ENCODE data around the gene AK4. TPM values are rescaled to one million over a fixed set of nuclear protein-coding genes. Genes with fewer than 3 reads are reported as not detected.

Gene AK4
- total and polyA plus RNA-seq, 2 donors: 12.5 to 36.1 TPM

DNA sequence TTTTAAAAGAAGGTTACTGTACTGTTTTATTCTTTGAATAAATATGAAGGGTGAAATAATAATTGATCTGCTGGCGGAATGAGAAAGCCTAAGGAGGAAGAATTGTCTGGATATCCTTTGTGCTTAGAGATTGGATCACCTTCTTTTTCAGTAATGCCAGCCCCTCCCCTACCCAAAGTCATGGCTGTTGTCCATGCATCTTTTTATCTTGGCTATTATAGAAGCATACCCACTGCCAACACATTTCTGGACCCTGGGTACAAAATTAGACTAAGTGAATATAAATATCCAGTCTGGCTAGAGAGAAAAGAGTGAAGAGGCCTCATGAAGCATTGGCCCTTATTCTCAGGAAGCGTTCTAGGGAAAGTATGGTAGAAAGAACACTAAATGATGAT, 28.1 kb downstream of the AK4 start:
- no peaks in the 10 kb centered on the region for H3K36me3 ChIP-seq (ENCODE audit: insufficient read depth)
- H3K4me1 ChIP-seq (ENCODE audit: insufficient read depth): no peaks in the 10 kb centered on the region
- WGBS: 63% methylated on average over 2 of the region's 2 CpGs
- no peak overlapping the region for H3K4me3 ChIP-seq (ENCODE audit: low read depth, low read length)
- no peak for DNase-seq (ENCODE audit: extremely low spot score)
- no peak overlapping the region for H3K27ac ChIP-seq (ENCODE audit: low read depth)

DNA sequence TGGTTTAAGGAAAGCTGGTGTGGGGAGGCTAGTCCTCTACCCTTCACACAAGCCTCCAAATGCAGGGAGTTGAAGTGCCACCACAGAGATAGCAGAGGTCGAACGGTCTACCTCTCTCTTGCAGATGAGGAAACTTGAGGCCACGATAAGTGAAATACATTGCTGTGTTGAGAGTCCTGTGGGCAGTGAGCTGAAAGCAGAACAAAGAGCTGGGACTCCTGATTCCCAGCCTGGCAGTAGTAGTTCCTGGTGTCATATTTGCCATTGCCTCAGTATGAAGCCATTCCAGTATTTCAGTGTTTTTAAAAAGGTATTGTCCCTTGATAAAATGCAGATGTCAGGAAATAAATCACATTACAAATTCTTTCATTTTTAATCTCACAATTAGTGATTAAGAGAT, 28.6 kb downstream of the AK4 start:
- 91% methylated on average over 3 of the region's 3 CpGs for WGBS
- H3K27ac ChIP-seq (ENCODE audit: low read depth): no peak overlapping the region

GRCh38 chr1:65177457-65177856, 29.5 kb downstream of the AK4 start:
- H3K36me3 ChIP-seq (ENCODE audit: insufficient read depth): no peaks in the 10 kb centered on the region
- no peak overlapping the region for H3K27ac ChIP-seq (ENCODE audit: low read depth)
- whole genome bisulfite sequencing: 75% methylated on average over 4 of the region's 4 CpGs
- no peak overlapping the region for H3K4me3 ChIP-seq (ENCODE audit: low read depth, low read length)
- DNase-seq (ENCODE audit: extremely low spot score): no peak
- no peaks in the 10 kb centered on the region for H3K4me1 ChIP-seq (ENCODE audit: insufficient read depth)

More for the DNA sequence above, 28.6 kb downstream of the AK4 start:
- Histone ChIP-seq H3K4me3 (ENCODE audit: low read depth, low read length) (no peak overlapping the region), H3K4me1 (ENCODE audit: insufficient read depth) (no peaks in the 10 kb centered on the region), H3K36me3 (ENCODE audit: insufficient read depth) (no peaks in the 10 kb centered on the region)
- no peak for DNase-seq (ENCODE audit: extremely low spot score)

DNA sequence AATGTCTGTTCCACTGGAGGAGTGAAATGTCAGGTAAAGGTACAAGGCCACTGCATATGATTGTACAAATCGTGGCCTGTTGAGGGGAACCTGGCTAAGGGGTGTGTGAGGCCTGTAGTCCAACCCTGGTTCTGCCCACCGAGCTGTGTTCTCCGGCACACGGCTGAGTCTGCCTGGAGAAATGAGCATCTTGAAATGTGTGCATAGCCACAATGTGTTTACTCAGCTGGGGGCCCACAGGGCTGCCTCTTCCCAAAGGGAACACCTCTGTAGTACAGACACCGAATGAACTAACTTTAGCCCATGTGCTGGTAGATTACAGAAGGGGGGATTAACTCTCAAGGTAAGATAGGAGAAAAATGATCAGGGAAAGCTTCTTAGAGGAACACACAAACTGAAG, 30.2 kb downstream of the AK4 start:
- Histone ChIP-seq H3K27ac (ENCODE audit: low read depth) (no peak overlapping the region), H3K4me1 (ENCODE audit: insufficient read depth) (no peaks in the 10 kb centered on the region), H3K36me3 (ENCODE audit: insufficient read depth) (no peaks in the 10 kb centered on the region), H3K4me3 (ENCODE audit: low read depth, low read length) (no peak overlapping the region)
- WGBS: 86% methylated on average over 5 of the region's 5 CpGs
- DNase-seq (ENCODE audit: extremely low spot score): no peak

DNA sequence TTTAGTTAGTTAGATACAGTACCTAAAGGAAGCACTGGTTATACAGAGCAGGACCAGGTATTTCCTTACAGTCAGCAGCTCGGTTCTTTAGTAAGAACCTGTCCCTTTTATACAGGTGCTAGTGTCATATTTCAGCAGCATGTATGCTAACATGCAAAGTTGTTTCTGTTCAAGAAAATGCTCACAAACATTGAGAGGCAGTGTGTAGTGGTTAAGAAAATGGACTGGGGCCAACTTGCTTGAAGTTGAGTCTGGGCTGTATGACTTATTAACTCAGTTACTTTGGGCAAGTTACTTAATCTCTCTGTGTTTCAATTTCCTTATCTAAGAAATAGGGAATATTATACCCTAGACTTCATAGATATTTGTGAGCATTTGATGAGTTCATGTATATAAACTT, 31.1 kb downstream of the AK4 start:
- Histone ChIP-seq H3K27ac (ENCODE audit: low read depth) (no peak overlapping the region), H3K36me3 (ENCODE audit: insufficient read depth) (no peaks in the 10 kb centered on the region), H3K4me3 (ENCODE audit: low read depth, low read length) (no peak overlapping the region), H3K4me1 (ENCODE audit: insufficient read depth) (no peaks in the 10 kb centered on the region)
- 82% methylated on average over 1 of the region's 1 CpG for WGBS
- DNase-seq (ENCODE audit: extremely low spot score): no peak

DNA sequence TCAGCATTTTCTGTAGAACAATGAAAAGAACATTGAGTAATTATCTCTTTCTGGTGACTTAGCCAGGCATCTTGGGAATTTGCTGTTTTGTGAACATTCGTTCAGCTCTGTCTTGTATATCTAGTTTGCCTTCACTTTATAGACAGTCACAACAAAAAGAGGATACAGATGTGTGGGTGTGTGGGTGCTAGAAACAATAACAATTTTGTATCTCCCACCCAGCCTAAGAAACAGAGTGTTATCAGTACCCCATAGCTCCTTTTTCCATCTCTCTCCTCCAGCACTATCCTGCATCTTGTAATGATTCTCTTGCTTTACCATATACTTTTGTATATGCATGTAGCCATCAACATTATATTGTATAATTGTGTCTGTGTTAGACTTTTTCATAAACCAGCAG, 33.0 kb downstream of the AK4 start:
- WGBS: 56% methylated on average over 1 of the region's 1 CpG
- no peak for DNase-seq (ENCODE audit: extremely low spot score)
- Histone ChIP-seq H3K4me1 (ENCODE audit: insufficient read depth) (no peaks in the 10 kb centered on the region), H3K4me3 (ENCODE audit: low read depth, low read length) (no peak overlapping the region), H3K36me3 (ENCODE audit: insufficient read depth) (no peaks in the 10 kb centered on the region), H3K27ac (ENCODE audit: low read depth) (no peak overlapping the region)

DNA sequence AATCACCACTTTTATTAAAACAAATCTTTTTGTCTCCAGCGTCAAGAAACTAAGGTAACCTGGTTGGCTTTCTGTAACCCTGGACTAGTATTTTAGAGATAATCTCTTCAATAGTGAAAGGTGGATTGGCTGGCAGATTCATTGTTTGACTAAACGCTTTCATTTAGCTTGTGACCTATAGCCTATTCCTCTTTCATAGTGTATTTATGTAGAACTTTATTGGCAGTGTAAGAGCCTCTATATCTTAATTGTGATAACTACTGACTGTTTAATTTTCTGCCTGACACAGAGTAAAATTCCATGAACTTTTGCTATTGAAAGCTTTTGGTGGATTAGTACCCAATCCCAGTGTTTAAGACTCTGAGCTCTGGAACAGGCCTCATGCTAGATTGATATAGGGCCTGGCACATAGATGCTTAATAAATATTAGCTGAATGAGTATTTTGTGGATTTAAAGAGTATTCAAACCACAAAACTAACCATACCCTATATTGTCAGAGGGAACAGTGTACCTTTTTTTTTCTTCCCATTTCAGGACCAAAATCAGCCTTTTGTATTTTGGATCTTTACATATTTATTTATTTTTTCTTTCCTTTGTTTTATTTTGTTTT, 34.8 kb downstream of the AK4 start:
- no peaks in the 10 kb centered on the region for H3K36me3 ChIP-seq (ENCODE audit: insufficient read depth)
- 47% methylated on average over 2 of the region's 2 CpGs for WGBS
- H3K4me1 ChIP-seq (ENCODE audit: insufficient read depth): no peaks in the 10 kb centered on the region
- H3K27ac ChIP-seq (ENCODE audit: low read depth): no peak overlapping the region
- no peak for DNase-seq (ENCODE audit: extremely low spot score)
- no peak overlapping the region for H3K4me3 ChIP-seq (ENCODE audit: low read depth, low read length)

GRCh38 chr1:65189576-65190115, 41.6 kb downstream of the AK4 start:
- Histone ChIP-seq H3K4me1 (ENCODE audit: insufficient read depth) (no peaks in the 10 kb centered on the region), H3K27ac (ENCODE audit: low read depth) (no peak overlapping the region), H3K4me3 (ENCODE audit: low read depth, low read length) (no peak overlapping the region), H3K36me3 (ENCODE audit: insufficient read depth) (peaks cover under 1% of the 10 kb centered on the region)
- DNase-seq (ENCODE audit: extremely low spot score): no peak
- 70% methylated on average over 2 of the region's 2 CpGs for WGBS

GRCh38 chr1:65190229-65190628, 42.2 kb downstream of the AK4 start:
- DNase-seq (ENCODE audit: extremely low spot score): no peak
- Histone ChIP-seq H3K36me3 (ENCODE audit: insufficient read depth) (peaks cover 2% of the 10 kb centered on the region), H3K4me1 (ENCODE audit: insufficient read depth) (no peaks in the 10 kb centered on the region), H3K4me3 (ENCODE audit: low read depth, low read length) (no peak overlapping the region), H3K27ac (ENCODE audit: low read depth) (no peak overlapping the region)
- WGBS: 81% methylated on average over 4 of the region's 4 CpGs

GRCh38 chr1:65193129-65193695, 45.2 kb downstream of the AK4 start:
- Histone ChIP-seq H3K4me1 (ENCODE audit: insufficient read depth) (no peaks in the 10 kb centered on the region), H3K27ac (ENCODE audit: low read depth) (no peak overlapping the region), H3K4me3 (ENCODE audit: low read depth, low read length) (no peak overlapping the region), H3K36me3 (ENCODE audit: insufficient read depth) (peaks cover 2% of the 10 kb centered on the region)
- no peak for DNase-seq (ENCODE audit: extremely low spot score)
- 93% methylated on average over 5 of the region's 5 CpGs for WGBS

GRCh38 chr1:65195495-65196417, 47.8 kb downstream of the AK4 start:
- Histone ChIP-seq H3K4me3 (ENCODE audit: low read depth, low read length) (no peak overlapping the region), H3K36me3 (ENCODE audit: insufficient read depth) (peaks cover 2% of the 10 kb centered on the region), H3K4me1 (ENCODE audit: insufficient read depth) (no peaks in the 10 kb centered on the region), H3K27ac (ENCODE audit: low read depth) (no peak overlapping the region)
- WGBS: 92% methylated on average over 9 of the region's 9 CpGs
- DNase-seq (ENCODE audit: extremely low spot score): no peak

- no peak overlapping the region for H3K27ac ChIP-seq (ENCODE audit: low read depth)
- WGBS: 90% methylated on average over 5 of the region's 5 CpGs
- peaks cover 2% of the 10 kb centered on the region for H3K36me3 ChIP-seq (ENCODE audit: insufficient read depth)
- no peaks in the 10 kb centered on the region for H3K4me1 ChIP-seq (ENCODE audit: insufficient read depth)
- H3K4me3 ChIP-seq (ENCODE audit: low read depth, low read length): no peak overlapping the region
- no peak for DNase-seq (ENCODE audit: extremely low spot score)
These were observed 48.9 kb downstream of the AK4 start for GRCh38 chr1:65196926-65197325.

DNA sequence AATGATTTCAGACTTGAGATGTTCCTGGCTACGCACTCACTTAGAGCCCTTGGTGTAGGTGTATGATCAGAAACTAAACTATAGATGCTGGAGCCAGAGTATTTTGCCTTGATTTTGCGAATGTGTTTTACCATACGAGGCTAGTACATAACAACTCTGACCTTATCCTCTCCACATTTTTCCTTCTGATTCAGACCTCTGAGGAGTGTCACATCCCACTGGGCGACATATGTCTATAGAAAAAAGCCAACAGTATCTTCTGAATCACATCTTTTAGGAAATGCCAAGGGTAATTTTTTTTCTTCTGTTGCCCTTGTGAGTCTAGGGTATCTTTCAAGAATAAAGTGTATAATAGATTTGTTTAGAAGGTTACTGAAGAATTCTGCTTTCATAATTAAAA, 49.6 kb downstream of the AK4 start:
- peaks cover 2% of the 10 kb centered on the region for H3K36me3 ChIP-seq (ENCODE audit: insufficient read depth)
- WGBS: 89% methylated on average over 4 of the region's 4 CpGs
- H3K4me3 ChIP-seq (ENCODE audit: low read depth, low read length): no peak overlapping the region
- H3K4me1 ChIP-seq (ENCODE audit: insufficient read depth): no peaks in the 10 kb centered on the region
- H3K27ac ChIP-seq (ENCODE audit: low read depth): no peak overlapping the region
- no peak for DNase-seq (ENCODE audit: extremely low spot score)

- no peaks in the 10 kb centered on the region for H3K4me1 ChIP-seq (ENCODE audit: insufficient read depth)
- WGBS: 31% methylated on average over 1 of the region's 1 CpG
- H3K36me3 ChIP-seq (ENCODE audit: insufficient read depth): peaks cover 2% of the 10 kb centered on the region
- no peak overlapping the region for H3K27ac ChIP-seq (ENCODE audit: low read depth)
- DNase-seq (ENCODE audit: extremely low spot score): no peak
- H3K4me3 ChIP-seq (ENCODE audit: low read depth, low read length): no peak overlapping the region
These were observed 50.1 kb downstream of the AK4 start for GRCh38 chr1:65198096-65198495.
